OCI-LY3 (cell line): ENCODE measurements around the gene DLK1.

Source experiments
- CTCF ChIP-seq: fragments of 200-600, 300-600 bp; sonication (generic); IDR thresholded peaks from 2 replicates; pipeline ENCODE4 v1.5.1; 2014; ENCODE audit warnings: antibody characterized with exemption, low read length, low read depth
- EZH2phosphoT487 ChIP-seq: fragments of 200-600 bp; shearing (Covaris generic); IDR thresholded peaks from 2 replicates; pipeline ENCODE4 v1.6.1; 2018; ENCODE audit warnings: antibody characterized with exemption, mixed run types, low read depth

DNA sequence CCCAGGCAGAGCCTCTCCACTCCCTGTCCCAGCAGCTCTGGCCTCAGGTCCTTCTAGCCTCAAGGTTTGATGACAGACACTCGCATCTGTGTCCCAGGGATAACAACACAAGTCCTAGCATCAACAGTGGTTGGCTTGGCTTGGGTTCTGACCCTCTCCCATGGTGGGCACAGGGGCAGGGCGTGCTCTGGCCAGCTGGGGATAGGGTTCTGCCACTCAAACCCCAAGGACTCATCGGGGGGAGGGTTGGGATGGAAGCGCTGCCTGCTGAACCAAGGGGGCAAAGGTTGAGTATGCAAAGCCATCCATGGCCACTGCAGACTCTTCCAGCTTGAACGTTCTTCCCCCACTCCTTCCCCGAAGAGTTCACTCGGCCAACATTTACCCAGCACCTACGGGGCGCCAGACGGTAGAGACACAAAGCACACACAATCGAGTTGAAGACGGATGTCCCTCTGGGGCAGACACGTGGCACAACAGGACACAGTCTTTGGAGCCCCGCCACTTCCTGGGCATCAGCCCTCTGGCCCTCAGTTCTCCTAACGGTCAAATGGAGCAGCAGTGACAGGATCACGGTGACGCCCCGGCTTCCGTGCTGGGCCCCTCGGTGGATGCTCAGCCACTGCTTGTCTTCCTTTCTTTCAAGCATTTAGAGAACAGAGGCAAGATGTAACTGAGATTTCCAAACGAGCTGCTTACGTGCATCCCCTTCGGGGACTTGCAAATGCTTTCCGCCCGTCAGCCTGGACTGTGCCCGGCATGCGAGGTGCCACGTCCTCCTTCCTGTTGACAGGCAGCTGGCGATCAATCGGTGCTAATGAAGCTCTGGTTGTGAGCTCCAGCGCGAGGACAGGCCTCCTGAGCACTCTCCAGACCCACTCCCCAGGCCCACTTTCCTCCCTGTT is 42.6 kb downstream of the DLK1 start:
- no peak for TF ChIP-seq CTCF
- TF ChIP-seq EZH2phosphoT487: no peak
